NCI-H1694 treated with DMSO at 0.1 percent for 48 hours (cell line): ENCODE measurements around the gene RFWD3.
"Not testable (repeated sequence)": the region's sequence is repeated elsewhere in the genome, so short reads cannot be mapped to it uniquely, and the experiment has no call there.

Source experiments
- DNase-seq: peaks from one replicate; lab custom pipeline; 2025; lab: John Stamatoyannopoulos, UW

The RFWD3 gene

DNA sequence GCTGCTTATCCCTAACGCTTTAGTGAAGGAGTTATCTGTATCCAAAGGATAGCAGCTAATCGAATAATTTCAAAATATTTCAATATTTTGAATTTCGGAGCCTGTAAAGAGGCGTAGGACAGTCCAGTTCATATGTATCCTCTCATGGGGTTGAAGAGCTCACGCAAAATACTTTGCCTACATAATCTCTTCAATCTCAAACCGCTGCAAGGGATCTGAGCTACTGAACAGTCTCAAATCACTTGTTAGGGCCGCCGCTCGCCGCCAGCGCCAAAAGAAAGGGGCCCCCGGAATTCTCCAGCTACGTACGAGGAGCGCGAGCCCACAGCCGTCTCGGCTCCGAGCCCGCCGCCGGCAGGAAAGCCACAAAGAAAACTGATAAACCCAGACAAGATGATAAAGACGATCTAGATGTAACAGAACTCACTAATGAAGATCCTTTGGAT, 601 bp upstream of the RFWD3 start:
- DNase-seq = no peak

DNA sequence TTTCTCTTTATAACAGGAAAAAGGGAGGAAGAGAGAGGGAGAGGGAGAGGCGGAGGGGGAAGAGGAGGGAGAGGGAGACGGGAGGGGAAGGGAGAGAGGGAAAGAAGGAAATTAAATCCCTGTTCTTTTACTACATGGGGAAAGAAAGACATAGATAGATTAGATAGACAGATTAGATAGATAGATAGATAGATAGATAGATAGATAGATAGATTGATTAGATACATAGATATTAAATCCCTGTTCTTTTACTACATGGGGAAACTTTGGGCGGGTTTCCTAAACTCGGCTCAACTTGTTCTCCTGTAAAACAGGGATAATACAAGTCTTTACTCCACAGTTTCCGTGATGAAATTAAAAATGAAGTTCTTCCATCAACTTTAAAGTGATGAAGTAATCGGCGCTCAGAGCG, 661 bp downstream of the RFWD3 start:
- no peak for DNase-seq

DNA sequence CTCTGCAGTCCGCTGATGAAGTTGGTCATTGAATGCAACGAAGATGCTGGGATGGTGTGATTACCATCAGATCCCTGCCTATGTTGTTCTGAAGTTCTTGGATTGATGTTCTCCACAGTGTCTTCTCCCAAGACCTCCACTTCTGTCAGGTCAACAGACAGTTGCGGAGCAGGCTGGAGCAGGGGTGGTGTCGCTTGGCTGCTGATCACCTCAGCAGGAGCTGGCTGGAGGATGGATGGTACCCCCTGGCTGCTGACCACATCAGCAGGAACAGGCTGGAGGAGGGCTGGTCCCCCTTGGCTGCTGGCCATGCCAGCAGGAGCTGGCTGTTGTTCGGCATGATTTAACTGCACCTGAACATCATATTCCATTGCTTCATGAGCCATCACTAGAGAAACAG, 5.6 kb downstream of the RFWD3 start:
- DNase-seq = no peak

DNA sequence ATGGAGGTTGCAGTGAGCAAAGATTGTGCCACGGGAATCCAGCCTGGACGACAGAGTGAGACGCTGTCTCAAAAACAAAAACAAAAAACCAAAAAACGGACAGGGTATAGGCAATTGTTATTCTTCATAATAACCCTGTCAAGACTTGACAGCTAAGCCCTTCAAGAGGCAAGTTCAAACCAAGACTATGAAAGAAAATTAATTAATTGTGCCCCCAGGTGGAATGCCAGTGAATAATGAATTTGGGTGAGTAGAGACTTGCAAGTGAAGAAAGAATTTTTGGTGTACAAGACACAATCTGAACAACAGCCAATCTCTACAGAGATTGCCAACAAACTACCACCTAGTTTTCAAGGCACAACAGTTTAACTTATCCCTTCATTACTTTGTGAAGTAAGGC, 6.3 kb downstream of the RFWD3 start:
- no peak for DNase-seq

DNA sequence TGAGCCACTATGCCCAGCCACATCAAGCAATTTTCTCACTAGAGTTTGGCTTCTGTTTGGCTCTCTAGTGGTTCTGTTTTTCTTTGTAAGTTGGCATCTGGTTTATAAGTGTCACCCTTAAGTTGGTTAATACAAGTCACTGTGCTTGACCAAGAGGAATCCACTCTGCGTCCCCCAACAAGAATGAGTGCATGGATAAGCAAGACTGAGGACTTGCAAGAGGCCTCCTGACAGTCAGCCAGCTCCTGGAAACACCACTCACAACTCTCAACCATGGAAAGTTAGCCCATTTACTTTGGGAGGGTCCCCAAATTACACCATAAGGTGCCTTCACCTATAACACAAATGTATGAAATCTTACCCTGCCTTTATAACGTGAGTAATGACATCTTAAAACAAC, 7.6 kb downstream of the RFWD3 start:
- no peak for DNase-seq

DNA sequence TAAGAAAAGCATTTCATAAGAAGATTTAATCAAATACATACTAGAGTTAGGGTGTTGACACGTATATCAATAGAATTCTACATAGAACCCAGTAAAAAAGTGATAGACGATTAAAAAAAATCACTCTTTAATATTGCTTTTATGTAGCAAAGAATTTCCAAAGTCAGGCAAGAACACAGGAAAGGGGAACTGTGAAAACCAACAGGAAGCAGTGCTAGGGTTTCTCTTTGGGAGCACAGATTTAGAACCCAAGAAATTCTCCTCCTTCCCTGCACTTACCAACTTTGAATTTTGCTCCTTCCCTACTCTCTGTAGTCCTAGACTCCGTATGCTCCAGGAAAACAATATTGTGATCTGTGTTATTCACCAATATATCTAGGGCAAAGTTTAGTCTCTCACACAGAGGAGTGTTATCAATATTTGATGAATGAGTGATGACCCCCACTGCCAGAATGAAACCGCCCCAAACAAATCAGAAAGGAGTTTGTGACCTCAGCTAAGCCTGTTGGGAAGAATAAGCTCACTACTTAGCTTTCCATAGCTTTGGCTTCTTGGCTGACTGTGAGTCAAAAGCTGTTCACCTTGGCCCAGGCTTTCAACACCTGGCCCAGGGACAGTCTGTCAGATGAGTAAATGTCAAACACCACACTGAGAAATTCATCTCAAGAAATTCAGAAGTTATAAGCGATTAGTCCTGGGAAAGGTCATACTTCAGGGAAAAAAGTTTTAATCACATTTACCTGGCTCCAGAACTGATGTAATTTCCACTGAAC, 8.6 kb downstream of the RFWD3 start:
- DNase-seq = no peak

DNA sequence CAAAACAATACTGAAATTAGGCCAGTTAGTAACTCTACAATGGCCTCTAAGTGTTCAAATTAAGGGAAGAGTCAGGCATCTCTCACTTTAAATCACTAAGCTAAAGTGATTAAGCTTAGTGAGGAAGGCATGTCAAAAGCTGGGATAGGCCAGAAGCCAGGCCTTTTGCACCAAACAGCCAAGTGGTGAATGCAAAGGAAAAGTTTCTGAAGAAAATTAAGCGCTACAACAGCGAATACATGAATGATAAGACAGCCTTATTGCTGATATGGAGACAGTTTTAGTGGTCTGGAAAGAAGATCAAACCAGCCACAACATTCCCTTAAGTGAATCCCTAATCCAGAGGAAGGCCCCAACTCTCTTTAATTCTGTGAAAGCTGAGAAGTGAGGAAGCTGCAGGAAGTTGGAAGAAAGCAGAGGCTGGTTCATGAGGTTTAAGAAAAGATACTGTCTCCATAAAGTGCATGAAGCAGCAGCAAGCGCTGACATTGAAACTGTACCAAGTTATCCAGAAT, 12.1 kb downstream of the RFWD3 start:
- DNase-seq = no peak

DNA sequence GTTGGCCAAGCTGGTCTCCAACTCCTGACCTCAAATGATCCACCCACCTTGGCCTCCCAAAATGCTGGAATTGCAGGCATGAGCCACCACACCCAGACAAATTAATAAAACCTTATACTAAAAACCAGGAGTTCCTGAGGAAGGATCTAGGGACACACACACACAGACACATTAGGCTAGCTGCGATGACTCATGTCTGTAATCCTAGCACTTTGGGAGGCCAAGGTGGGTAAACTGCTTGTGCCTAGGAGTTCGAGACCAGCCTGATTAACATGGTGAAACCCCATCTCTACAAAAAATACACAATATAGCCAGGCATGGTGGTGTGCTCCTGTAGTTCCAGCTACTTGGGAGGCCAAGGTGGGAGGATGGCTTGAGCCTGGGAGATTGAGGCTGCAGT, 13.8 kb downstream of the RFWD3 start:
- not testable (repeated sequence) for DNase-seq

DNA sequence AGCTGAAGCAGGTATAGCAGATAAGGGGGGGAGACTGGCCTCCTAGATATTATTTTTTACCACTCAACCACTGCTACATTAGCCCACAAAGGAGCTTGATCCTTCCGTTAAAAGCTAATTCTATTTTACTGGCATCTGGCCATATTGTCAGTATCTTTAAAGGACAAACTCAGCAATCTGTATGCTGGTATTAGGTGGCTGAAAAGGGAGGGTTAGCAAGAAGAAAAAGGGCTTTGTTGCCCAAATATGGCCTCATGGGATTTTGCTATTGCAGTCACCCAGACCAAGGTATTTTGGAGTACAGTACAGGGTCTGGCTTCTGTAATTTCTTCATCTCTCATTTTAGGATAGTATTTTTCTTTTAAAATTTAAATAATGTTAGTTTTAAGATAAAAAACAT, 14.4 kb downstream of the RFWD3 start:
- no peak for DNase-seq

DNA sequence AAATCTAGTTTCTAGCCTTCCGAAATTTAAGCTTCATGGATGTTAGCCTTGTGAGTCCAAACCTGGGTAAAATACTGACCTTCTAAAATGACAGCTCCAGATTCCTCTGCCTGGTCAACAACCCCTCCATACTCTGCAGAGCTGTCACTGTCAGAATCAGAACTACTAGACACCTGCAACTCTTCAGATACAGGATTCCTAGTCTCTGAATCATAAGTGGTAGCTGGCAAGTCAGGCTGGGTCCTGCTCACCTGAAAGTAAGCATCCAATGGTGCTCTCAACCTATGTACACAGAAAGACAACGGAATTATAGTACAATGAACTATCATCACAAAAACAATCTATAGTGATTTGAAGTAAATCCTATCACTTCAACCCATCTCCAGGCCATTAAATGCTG, 14.8 kb downstream of the RFWD3 start:
- no peak for DNase-seq

DNA sequence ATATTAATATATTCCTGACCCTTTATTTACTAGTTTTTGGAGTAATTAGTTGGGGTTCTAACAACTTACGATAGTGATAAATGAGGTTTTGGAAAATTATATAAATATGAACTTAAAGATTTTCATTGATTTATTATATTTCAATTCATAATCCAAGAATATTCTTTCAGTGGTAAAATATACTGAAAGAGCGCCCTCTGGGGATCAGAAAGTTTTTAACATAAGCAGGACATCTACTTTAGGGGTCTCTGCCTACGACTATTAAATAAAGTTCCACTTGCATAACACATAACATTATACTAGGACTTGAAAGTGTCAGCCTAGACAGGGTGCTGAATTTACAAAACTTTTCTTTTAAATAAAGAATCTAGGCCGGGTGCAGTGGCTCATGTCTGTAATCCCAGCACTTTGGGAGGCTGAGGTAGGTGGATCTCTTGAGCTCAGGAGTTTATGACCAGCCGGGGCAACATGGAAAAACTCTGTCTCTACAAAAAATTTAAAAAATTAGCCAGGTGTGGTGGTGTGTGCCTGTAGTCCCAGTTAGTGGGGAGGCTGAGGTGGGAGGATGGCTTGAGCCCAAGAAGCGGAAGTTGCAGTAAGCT, 15.6 kb downstream of the RFWD3 start:
- no peak for DNase-seq

DNA sequence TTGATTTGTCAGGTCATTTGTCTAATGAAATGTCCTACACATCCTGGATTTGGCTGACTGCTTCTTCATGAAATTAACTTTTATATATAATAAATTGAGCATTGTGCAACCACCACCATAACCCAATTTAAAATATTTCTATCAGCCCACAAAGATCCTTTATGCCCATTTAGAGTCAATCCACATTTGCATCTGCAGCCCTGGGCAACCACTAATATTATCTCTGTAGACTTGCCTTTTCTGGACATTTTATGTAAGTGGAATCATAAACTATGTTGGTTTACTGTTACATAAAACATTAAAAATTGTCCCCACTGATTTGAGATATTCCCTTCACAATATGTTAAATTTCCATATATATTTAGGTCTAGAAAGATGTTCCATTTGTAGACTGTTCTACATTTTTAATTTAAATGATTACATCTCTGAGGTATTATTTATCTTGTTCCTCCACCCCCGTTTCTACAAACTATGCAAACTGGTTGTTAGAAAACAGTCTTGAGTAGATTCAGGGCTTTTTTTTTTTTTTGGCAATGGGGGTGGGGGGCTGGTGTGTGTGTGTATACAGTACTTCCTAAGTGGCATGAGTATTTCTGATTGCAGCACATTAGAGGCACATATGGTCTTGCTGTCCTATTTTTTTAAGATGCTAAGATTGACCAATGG, 16.7 kb downstream of the RFWD3 start:
- no peak for DNase-seq

DNA sequence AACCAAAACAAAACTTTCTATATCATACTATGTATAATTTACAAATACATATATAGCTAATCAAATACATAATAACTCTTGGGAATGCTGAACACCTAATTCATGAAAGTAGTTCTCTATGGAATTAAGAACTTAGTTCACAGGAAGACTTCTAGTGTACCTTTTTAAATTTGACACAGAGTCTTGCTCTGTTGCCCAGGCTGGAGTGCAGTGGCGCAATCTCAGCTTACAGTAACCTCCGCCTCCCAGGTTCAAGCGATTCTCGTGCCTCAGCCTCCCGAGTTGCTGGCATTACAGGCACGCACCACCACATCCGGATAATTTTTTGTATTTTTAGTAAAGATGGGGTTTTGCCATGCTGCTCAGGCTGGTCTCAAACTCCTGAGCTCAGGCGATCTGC, 24.7 kb downstream of the RFWD3 start:
- no peak for DNase-seq

DNA sequence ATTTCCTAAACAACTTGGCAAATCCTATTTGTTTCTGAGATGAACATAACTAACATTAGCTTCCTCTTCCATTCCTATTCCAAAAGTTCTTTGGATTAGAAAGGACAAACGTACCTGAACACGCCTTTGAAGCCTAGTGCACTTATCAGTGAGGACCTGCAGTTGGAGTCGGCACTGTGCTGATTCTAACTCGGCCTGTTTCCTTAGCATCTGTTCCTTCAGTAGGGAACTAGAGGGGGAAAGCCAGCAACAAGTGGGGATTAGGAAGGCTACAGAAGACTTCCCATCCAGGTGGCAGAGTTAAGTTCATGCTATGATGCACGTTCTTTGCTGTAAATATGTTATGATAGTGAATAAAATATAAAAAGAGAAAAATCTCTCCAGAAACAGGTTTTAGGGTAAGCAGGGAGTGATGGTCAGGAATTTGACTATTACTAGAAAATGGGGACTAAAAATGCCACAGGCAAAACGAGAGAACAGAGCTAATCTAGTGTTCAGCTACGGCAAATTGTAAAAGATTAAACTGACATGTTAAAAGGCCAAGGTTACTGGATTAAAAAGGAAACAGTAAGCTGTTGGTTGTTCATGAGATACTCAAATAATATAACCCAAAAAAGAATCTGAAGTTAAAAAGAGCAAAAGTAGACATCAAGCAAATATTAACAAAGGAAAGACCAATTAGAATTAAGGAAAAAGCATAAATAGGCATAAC, 28.8 kb downstream of the RFWD3 start:
- no peak for DNase-seq

DNA sequence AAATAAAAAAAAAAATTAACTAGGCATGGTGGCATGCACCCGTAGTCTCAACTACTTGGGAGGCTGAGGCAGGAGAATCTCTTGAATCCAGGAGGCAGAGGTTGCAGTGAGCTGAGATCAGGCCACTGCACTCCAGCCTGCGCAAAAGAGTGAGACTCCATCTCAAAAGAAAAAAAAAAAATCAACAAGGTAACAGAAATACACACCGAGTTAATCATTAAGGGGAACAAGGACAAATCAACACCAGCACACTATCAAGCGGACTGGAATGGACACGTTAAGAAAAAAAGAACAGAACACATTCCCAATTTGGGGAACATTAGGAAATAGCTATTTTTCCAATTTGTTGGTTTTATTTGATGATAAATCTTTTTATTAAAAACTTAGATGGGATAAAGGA, 31.4 kb downstream of the RFWD3 start:
- no peak for DNase-seq

DNA sequence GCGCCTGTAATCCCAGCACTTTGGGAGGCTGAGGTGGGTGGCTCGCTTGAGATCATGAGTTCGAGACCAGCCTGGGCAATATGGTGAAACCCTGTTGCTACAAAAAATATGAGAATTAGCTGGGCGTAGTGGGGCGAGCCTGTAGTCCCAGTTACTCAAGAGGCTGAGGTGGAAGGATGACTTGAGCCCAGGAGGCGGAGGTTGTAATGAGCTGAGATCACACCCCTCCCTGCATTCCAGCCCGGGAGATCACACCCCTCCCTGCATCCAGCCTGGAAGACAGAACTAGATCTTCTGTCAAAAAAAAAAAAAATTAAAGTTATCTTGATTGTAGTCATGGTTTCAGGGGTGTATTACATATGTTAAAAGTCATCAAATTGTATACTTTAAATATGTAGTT, 33.0 kb downstream of the RFWD3 start:
- DNase-seq = no peak

DNA sequence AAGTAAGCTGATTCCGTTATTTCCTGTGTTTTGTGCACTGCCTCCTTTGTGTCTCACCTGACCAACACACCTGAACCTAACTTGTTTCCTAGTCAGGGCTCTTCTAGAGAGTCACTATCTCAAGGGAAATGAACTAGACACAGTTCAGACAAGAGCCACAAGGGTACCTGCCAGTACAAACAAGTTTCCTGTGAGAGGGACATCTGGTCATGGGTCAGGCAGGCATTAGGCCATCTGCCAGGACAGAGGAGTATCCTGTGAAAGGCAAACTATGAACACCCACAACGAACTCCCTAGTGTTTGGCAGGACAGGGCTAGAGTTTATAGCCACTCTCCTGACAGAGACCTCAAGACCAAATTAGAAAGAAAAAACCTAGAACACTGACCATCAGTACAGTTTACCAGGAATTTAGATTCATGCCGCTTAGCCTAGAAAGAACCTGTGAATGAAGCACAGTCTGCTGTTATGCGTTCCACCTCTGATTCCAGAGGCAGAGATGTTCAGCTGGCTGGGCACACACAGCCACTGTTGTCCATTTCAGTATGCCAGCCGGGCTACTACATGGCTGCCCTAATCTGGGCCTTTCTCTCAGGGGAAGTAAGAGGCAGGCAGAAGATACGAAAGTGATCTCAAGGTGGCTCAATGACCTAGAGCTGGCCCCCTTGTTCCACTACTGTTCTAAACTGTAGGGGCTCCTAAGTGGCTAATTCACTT, 39.0 kb downstream of the RFWD3 start:
- no peak for DNase-seq

DNA sequence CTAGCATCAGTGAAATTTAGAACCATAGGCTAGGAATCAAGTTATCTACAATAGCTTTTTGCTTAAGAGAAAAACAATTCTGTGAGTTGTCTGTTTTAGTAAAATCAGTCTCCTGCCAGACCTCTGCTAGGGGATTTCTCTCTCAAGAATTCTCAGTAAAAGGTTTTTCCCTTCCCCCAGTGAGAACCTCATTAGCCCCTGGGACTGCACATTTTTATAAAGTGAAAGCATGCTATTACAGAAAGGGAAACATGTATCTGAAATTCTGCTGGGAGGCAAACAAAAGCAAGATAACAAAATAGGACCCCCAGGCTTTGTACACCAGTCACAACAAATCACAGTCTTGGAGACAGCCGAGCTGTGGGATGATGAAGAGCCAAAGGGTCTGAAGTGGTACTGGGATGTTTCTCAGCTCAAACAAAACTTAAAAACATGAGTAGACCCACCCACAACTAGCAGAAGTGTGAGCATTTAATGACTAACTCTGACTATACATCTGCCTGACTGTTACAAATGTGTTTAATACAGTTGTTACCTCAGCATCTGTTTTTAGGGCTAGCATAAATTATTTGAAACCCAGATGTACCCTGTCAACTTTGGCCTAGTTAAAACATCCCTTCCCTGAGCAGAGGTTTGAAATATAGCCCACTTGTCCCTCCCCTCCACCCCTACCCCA, 39.8 kb downstream of the RFWD3 start:
- no peak for DNase-seq

DNA sequence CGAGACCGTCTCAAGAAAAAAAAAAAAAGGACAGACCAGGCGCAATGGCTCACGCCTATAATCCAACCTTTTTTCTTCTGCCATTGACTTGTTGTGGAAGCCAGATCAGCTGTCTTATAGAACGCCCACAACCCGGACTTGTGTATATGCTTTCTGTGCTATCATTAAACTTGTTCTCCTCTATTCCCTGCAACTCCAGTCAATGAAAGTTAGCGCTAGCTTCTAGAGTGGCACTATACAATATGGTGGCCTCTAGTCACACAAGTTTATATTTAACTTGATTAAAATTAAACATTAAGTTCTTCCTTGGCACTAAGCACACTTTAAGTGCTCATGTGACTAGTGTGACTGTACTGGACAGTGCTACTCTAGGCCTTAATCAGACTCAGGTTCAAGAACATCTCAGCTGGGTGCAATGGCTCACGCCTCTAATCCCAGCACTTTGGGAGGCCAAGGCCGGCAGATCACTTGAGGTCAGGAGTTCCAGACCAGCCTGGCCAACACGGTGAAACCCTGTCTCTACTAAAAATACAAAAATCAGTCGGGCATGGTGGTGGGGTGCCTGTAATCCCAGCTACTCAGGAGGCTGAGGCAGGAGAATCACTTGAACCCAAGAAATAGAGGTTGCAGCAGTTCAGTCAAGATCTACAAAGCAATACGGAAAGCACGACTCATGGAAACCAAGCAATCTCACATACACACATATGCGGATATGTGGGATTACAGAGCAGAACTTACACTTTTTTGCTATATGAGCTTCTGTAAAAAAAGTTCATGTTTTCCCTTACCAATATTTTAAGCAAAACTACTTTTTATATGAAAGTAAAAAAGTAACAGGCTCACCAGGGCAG, 41.0 kb downstream of the RFWD3 start:
- DNase-seq = no peak

DNA sequence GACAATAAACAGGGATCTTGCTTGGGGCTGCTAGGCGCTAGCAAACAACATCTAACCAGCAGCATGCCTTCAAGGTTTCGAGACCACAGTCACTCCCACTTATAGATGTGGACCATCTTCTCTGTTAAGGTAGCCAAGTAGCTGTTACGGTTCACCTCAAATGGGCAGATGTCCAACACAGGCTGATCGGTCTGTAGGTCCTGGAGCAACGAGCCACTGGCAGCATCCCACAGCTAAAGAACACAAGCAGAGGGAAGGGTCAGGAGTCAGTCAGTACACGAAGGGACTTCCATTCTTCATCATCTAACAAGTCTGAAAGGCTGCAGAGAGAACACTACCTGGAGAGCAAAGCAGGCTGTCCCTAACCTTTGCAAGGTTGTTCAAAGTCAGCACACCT, 42.8 kb downstream of the RFWD3 start:
- no peak for DNase-seq
